Ovary (tissue), 3 donors: Measurements from ENCODE around the gene SERPINH1.

Experiments
- CTCF ChIP-seq, 3 donors: fragments of 450-650 bp in 2 of 3; fragments of 200-600 bp in 1 of 3; IDR thresholded peaks; one replicate each; pipeline versions ENCODE4 v1.5.1 to v1.8.0; 2016 to 2022; ENCODE audit warnings: antibody characterized with exemption in 3 of 3, mild to moderate bottlenecking in 1 of 3
- EP300 ChIP-seq: sonication (generic); formaldehyde crosslinking; IDR thresholded peaks from one replicate; pipeline ENCODE4 v1.6.1; 2017; ENCODE audit warnings: antibody characterized with exemption
- POLR2A ChIP-seq: fragments of 450-650 bp; IDR thresholded peaks from one replicate; pipeline ENCODE4 v1.6.1; 2017; ENCODE audit warnings: antibody characterized with exemption, mild to moderate bottlenecking, moderate library complexity
- donor health status: DM: no; HTN: no; CAD: no.

GRCh38 chr11:75602951-75603350, 40.9 kb downstream of the SERPINH1 start:
- TF ChIP-seq CTCF (IDR thresholded peaks at IDR 0.05) (no peak), EP300 (no peak), POLR2A (no peak)
